DMS 273 (cell line): Measurements from ENCODE around the gene ITSN1.
A peak's percentile ranks its signal among the peaks of the same experiment; 100 is the strongest.
"Not testable (repeated sequence)": the region's sequence is repeated elsewhere in the genome, so short reads cannot be mapped to it uniquely, and the experiment has no call there.

Experiments
- DNase-seq: peaks from one replicate; lab custom pipeline; 2025; ENCODE audit not compliant: unreplicated experiment; lab: John Stamatoyannopoulos, UW

The ITSN1 gene

GRCh38 chr21:33650929-33651509 lies 8.7 kb downstream of the ITSN1 start:
- DNase-seq: no peak

GRCh38 chr21:33651965-33652680 lies 9.8 kb downstream of the ITSN1 start:
- DNase-seq: peak; percentile 6

- no peak for DNase-seq
Observed at GRCh38 chr21:33654412-33654811, 12.1 kb downstream of the ITSN1 start.

- peak; percentile 10 for DNase-seq
Observed at GRCh38 chr21:33655588-33656221, 13.4 kb downstream of the ITSN1 start.

GRCh38 chr21:33657124-33657820 lies 15.0 kb downstream of the ITSN1 start:
- DNase-seq: no peak

GRCh38 chr21:33658919-33659567 lies 16.7 kb downstream of the ITSN1 start:
- DNase-seq: no peak

GRCh38 chr21:33659568-33659949 lies 17.3 kb downstream of the ITSN1 start:
- no peak for DNase-seq

- no peak for DNase-seq
Observed at GRCh38 chr21:33660406-33660805, 18.1 kb downstream of the ITSN1 start.

GRCh38 chr21:33661146-33661545 lies 18.8 kb downstream of the ITSN1 start:
- DNase-seq: no peak

- DNase-seq: no peak
Observed at GRCh38 chr21:33662046-33662445, 19.7 kb downstream of the ITSN1 start.

- DNase-seq: no peak
Observed at GRCh38 chr21:33663241-33663640, 20.9 kb downstream of the ITSN1 start.

- DNase-seq: no peak
Observed at GRCh38 chr21:33664135-33664534, 21.8 kb downstream of the ITSN1 start.

- no peak for DNase-seq
Observed at GRCh38 chr21:33666153-33666552, 23.9 kb downstream of the ITSN1 start.

- no peak for DNase-seq
Observed at GRCh38 chr21:33667636-33668035, 25.3 kb downstream of the ITSN1 start.

- DNase-seq: no peak
Observed at GRCh38 chr21:33668180-33668579, 25.9 kb downstream of the ITSN1 start.

GRCh38 chr21:33668620-33669019 lies 26.3 kb downstream of the ITSN1 start:
- no peak for DNase-seq

- DNase-seq: no peak
Observed at GRCh38 chr21:33670076-33670978, 28.0 kb downstream of the ITSN1 start.

- DNase-seq: no peak
Observed at GRCh38 chr21:33673473-33673872, 31.2 kb downstream of the ITSN1 start.

GRCh38 chr21:33674226-33674625 lies 31.9 kb downstream of the ITSN1 start:
- DNase-seq: no peak

GRCh38 chr21:33676666-33677065 lies 34.4 kb downstream of the ITSN1 start:
- not testable (repeated sequence) for DNase-seq
